KG1 (cell line): ENCODE results near the gene SLC6A12.

Source experiments
- DNase-seq: peaks from one replicate; lab custom pipeline; 2025; lab: John Stamatoyannopoulos, UW

Gene SLC6A12

GRCh38 chr12:177980-178828 is 35.8 kb downstream of the SLC6A12 start:
- DNase-seq: no peak

- no peak for DNase-seq
Measured at GRCh38 chr12:177336-177979, 36.5 kb downstream of the SLC6A12 start.

GRCh38 chr12:176321-177181 is 37.4 kb downstream of the SLC6A12 start:
- no peak for DNase-seq

- DNase-seq: no peak
Measured at GRCh38 chr12:175759-176158, 38.2 kb downstream of the SLC6A12 start.

GRCh38 chr12:175250-175649 is 38.7 kb downstream of the SLC6A12 start:
- DNase-seq: no peak

GRCh38 chr12:174596-174995 is 39.4 kb downstream of the SLC6A12 start:
- DNase-seq: no peak

GRCh38 chr12:174124-174523 is 39.8 kb downstream of the SLC6A12 start:
- no peak for DNase-seq

- DNase-seq: no peak
Measured at GRCh38 chr12:172732-173161, 41.2 kb downstream of the SLC6A12 start.

- DNase-seq: no peak
Measured at GRCh38 chr12:171743-172676, 41.9 kb downstream of the SLC6A12 start.

GRCh38 chr12:171276-171675 is 42.7 kb downstream of the SLC6A12 start:
- DNase-seq: no peak

GRCh38 chr12:170371-171225 is 43.4 kb downstream of the SLC6A12 start:
- DNase-seq: no peak

- no peak for DNase-seq
Measured at GRCh38 chr12:169528-170370, 44.2 kb downstream of the SLC6A12 start.

GRCh38 chr12:168763-169525 is 45.0 kb downstream of the SLC6A12 start:
- no peak for DNase-seq

GRCh38 chr12:167959-168600 is 45.9 kb downstream of the SLC6A12 start:
- no peak for DNase-seq

- no peak for DNase-seq
Measured at GRCh38 chr12:166425-167075, 47.4 kb downstream of the SLC6A12 start.

GRCh38 chr12:165862-166368 is 48.0 kb downstream of the SLC6A12 start:
- DNase-seq: no peak

- no peak for DNase-seq
Measured at GRCh38 chr12:164207-164606, 49.8 kb downstream of the SLC6A12 start.
